Stimulated activated naive CD4-positive, alpha-beta T cell treated with Interleukin-2 at 50 U/mL for 16 hours (primary cell): ENCODE results near the gene SRPK1.

Experiments
- DNase-seq: peaks from one replicate; lab custom pipeline; 2025; lab: John Stamatoyannopoulos, UW

Gene SRPK1

DNA sequence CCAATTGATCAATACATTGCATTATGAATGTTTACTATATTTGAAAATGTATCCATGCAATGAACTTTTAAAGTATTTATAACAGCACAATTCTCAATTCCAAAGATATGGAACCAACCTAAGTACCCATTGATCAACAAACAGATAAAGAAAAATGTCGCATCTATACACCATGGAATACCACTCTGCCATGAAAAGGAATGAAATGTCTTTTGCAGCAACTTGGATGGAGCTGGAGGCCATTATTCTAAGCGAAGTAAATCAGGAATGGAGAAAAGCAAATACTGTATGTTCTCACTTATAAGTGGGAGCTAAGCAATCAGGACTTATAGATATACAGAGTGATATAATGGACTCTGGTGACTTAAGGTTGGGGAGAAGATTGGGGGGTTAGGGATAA, 22.9 kb downstream of the SRPK1 start:
- DNase-seq = no peak

DNA sequence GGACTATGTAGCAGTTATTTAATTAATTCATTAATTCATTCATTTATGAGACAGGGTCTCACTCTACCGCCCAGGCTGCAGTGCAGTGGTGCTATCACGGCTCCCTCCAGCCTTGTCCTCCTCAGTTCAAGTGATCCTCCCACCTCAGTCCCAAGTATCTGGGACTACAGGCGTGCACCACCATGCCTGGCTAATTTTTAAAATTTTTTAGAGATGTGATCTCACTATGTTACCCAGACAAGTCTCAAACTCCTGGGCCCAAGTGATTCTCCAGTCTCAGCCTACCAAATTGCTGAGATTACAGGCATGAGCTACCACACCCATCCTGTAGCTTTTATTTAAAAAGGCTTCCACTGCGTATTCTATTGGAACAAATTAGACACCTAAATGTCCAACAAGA, 23.4 kb downstream of the SRPK1 start:
- DNase-seq = no peak

DNA sequence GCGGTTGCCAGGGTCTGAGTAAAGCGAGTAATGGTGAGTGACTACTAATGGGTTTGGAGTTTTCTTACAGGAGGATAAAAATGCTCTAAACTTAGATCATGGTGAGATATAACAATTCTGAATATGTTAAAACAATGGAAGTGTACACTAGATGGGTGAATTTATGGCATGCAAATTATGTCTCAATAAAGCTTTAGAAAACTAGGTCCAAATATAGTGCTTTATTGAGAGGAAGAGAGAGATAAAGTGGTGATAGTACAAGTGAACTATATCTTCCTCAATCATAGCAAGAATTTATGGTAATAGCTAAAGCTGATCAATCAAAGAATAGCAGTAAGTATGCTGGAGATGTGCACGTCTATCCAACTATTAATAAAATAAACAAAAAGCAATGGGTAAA, 23.9 kb downstream of the SRPK1 start:
- DNase-seq = no peak

DNA sequence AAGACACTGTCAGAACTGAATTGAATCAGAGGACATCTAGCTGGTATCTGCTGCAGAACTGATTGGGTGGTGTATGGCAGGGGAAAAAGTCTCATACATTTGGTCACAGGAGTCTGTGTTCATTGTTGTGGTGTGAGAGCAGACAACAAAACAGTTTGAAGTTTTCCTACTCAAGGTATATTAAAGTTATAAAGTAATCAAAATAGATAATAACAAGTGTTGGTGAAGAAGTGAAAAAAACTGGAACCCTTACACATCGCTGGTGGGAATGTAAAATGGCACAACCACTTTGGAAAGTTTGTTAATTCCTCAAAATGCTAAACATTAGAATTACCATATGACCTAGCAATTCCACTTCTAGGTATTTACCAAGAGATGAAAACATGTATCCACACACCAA, 24.7 kb downstream of the SRPK1 start:
- no peak for DNase-seq

DNA sequence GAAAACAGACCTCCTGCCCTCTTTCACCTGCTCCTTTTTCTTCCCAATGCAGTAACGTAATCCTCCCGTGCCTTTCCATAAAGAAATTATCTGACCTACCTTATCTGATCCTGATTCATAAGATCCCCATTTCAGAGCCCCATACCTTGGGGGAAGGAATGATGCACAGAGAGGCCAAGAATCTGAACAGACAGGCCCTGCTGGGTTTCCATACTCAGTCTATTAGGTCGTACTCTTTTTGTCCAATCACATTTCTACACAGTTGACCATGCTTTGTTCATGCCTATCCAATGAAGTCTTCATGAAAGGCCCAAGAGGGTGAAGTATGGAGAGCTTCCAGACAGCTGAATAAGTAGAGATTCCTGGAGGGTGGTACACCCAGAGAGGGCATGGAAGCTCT, 25.3 kb downstream of the SRPK1 start:
- no peak for DNase-seq

DNA sequence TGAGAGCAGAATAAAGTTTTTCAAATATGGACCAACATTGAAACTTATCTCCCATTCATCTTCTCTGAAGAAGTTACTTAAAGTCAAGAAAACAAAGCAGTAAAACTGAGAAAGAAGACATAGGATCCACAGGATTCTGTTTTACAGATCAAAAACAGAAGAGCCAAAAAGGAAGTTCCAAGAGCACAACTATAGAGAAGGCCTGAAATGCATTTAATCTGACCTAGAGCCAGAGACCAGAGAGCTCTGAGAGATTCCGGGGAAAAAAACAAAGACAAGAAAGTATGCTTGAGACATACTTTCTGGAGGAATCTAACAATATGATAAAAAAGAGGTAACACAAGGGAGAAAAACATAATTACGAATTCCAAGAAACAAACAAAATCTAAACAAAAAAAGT, 26.1 kb downstream of the SRPK1 start:
- no peak for DNase-seq

DNA sequence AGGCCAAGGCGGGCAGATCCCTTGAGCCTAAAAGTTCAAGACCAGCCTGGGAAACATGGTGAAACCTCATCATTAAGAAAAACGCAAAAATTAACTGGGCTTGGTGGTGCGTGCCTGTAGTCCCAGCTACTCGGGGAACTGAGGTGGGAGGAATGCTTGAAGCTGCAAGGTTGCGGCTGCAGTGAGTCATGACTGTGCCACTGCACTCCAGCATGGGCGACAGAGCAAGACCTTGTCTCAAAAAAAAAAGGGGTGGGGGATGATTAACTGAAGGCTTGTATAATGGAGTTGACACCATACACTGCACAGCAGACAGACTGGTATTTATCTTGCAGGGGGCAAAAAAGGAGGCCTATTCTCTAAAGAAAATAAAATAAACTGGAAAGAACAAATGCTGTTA, 27.7 kb downstream of the SRPK1 start:
- no peak for DNase-seq

DNA sequence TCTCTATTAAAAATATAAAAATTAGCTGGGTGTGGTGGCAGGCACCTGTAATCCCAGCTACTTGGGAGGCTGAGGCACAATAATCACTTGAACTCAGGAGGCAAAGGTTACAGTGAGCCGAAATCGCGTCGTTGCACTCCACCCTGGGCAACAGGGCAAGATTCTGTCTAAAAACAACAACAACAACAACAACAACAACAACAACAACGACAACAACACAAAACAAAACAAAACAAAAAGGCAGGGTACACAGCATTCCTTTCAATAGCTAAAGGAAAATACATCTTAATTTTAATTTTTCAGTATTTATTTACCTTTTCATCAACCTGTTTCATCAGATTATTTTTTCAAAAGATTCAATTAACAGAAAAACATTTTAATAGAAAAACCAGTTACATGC, 28.4 kb downstream of the SRPK1 start:
- DNase-seq = no peak

DNA sequence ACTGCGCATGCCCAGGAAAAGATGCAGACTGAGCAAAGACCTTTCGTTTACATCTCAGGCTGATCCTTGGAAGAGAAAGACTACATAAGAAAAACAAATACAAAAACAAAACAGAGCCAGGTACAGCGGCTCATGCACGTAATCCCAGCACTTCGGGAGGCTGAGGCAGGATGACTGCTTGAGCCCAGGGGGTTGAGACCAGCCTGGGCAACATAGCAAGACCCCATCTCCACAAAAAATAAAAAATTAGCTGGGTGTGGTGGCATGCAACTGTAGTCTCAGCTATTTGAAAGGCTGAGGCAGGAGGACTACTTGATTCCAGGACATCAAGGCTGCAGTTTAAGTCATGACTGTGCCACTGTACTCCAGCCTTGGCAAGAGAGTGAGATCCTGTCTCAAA, 41.7 kb downstream of the SRPK1 start:
- DNase-seq = no peak

DNA sequence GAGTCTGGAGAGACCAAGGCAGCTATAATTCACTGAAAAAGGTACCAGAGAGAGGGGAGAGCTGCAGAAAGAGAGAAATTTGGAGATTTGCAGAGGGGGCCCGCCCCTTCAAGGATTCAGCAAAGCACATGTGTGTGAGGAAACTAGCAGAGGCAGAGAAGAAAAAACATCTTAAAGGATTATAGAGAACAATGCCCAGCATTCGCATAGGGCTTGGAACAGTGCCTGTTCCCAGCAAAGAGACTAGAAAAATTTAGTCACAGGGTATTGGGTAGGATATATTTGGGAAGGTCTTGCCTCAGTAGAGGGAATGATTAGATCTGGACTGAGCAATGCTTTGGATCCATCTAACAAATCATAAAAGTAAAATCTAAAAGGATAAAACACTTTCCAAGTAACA, 44.0 kb downstream of the SRPK1 start:
- no peak for DNase-seq

DNA sequence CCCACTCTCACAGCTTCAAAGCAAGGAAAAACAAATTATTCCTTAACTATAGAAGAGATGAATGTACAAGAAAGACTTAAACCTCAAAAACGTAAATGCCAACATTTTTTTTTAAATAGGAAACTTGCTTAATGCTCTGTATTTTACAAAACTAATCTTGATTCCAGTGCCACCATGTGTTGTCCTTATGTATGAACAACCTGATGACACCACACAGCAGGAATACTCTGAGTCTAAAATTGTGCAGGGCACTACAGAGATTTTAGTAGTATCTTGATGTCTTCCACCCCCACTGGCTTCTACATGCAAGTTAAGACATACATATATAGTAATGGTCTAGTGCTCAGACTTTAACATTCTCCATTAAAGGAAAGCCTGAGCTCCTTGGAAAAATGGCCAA, 46.2 kb downstream of the SRPK1 start:
- DNase-seq = no peak

DNA sequence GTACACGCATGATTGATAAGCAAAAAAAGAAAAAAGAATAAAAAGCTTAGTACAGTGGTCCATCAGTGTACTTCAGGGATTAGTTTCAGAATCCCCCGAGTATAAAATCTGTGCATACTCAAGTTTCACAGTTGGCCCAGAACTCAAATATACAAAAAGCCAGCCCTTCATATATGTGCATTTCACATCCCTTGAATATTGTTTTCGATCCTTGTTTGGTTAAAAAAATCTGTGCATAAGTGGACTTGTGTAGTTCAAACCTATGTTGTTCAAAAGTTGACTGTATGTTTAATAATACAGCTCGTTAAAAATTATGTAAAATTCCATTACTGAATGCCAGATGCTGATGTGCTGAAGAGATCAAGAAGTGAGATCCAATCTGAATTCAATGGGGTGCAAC, 61.5 kb downstream of the SRPK1 start:
- DNase-seq = no peak

DNA sequence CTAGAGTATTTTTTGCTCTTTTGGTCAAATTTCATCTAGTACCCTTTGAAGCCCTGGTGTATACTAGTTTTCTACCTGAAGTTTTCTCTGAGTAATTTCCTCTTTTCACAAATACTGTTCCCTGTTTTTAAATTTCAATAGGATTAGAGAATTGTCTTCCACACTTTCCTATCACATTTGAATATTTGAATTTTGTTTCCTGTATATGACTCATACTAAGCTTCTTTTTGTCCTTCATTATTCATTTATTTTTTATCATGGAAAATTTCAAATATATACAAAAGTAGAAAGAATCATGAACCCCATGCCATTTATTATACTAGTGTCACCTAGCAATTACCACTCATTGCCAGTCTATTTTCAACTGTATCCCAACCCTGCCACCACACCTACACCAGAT, 63.0 kb downstream of the SRPK1 start:
- DNase-seq = no peak

DNA sequence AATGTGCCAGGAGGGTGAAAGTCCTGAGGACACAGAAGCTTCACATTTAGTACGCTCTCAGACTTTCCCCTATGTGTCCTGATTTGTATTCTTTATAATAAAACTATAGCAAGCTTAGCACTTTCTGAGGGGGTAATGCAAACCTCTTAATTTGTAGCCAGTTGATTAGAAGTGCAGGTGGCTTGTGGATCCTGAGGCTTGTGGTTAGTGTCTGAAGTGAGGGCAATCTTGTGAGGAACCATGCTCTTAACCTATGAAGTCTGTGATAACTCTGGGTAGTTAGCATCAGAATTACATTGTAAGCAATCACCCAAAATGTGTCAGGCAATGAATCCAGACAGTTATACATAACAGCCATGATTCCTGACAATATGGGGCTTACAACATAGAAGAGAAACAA, 64.6 kb downstream of the SRPK1 start:
- no peak for DNase-seq

DNA sequence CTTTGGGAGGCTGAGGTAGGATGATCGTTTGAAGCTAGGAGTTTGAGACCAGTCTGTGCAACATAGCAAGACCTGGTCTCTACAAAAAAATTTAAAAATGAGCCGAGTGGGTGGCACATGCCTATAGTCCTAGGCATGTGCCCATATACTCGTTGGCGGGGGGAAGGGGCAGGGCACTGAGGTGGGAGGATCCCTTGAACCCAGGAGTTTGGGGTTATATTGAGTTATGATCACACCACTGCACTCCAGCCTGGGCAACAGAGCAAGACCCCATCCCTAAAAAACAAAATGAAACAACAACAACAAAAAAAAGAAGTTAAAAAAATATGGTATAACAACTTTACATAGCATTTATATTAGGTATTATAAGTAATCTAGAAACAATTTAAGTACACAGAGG, 67.9 kb downstream of the SRPK1 start:
- no peak for DNase-seq

DNA sequence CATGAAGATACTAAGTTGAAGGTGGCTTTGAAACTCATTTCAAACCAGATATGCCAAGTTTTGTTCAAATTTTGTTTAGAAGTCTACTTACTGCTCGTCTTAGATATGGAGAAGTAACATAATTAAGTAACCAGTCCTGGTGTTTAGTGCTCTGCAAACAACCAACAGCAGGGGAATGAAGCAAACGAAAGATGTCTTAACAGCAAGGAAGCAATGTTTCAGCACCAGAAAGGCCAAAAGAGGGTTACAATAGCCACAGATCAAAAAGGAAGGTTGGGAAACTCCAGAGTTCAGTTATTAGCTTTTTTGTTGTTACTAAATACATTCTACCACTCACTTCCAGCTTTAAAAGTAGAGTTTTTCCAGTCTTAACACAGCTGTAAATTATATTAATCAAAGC, 70.7 kb downstream of the SRPK1 start:
- no peak for DNase-seq

DNA sequence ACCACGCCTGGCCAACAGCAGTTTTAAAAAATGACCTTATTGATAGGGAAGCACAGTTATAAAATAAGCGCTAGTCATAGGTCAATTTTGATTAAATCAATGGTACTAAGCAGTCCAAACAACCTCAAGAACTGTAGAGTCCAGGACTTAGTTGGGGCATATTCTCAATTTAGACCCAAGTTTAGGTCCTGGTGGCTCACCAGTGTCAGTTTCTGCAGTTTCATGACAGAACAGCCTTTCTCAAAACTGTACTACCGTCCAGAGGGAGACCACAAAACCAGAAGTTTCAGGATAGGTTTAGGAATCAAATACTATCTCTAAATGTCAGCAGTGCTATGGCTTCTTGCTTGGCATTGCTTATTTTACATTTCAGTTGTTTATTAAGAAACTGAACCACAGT, 76.6 kb downstream of the SRPK1 start:
- DNase-seq = no peak

DNA sequence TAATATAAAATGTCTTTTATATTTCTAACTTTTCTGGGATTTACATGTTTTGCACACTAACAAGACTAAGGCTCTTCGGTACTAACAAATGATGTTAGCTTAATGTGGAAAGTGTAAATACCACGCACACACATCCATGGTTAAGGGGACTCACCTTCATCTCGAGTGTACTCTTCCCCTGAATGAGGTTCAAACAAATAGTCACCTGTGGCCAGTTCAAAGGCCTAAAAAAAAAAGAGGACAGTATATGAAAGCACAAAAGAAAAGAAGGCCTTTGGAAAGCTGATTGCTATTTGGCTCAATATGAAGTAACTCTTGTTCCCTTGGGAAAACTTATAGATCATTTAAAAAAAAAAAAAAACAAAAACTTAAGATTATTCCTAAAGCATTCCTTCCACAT, 78.5 kb downstream of the SRPK1 start:
- DNase-seq = no peak

DNA sequence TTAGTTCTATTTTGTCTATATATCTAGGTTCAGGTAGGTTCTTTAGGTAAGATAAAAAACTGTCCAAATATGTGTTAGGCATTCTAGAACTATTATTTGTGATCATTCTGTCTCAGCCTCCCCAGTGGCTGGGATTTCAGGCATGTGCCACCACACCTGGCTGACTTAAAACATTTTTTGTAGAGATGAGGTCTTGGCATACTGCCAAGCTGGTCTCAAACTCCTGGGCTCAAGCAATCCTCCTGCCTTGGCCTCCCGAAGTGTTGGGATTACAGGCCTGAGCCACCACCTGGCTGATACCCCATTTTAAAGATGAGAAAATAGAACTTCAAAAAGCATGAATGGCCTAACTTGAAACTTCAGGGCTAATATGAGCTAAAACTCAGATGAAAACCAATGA, 81.9 kb downstream of the SRPK1 start:
- no peak for DNase-seq

DNA sequence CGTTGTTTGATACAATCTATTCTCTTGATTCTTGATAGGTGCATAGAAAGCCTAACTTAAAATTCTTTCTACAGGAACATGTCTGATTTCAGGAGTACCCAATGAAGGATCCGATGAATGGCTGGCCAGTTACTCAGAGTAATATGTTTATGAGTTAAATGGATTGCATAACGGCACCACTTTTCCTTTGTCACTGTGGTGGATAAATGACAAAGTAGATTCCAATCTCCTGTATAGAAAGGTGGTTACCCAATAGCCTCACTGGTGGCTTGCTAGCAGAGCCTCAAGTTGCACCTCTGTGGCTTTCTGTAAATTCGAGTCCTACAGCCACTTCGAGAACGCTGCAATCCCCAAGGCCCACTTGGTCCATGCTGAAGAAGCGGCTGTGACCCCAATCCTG, 87.4 kb downstream of the SRPK1 start:
- no peak for DNase-seq

DNA sequence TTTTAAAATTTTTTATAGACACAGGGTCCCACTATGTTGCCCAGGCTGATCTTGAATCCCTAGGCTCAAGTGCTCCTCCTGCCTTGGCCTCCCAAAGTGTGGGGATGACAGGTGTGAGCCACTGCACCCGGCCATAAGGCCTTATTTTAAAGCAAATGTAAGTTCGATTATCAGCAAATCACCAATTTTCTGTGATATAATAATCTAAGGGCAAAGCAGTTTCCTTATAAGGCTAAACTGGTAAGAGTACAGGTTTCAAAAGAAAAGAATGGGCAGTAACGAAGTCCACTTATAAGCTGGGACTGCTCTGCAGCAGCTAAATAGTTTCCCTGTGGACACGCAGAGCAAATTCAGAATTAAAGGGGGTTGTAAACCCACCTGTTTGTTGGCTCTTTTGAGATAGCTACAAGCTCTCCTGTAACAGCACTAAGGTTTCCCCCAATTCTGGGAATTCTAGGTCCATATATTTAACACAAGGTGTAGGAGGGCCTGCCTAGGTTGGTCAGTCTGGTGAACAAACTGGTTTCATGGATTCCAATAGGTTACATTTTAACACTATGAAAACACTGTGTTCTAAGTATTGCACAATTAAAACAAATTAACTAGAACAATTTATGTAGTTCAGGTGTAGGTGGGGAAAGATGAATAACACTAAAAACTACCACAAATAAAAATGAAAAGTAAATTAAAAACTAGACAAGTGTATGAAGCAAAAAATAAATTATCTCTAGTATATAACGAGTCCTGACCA, 89.5 kb downstream of the SRPK1 start:
- no peak for DNase-seq

DNA sequence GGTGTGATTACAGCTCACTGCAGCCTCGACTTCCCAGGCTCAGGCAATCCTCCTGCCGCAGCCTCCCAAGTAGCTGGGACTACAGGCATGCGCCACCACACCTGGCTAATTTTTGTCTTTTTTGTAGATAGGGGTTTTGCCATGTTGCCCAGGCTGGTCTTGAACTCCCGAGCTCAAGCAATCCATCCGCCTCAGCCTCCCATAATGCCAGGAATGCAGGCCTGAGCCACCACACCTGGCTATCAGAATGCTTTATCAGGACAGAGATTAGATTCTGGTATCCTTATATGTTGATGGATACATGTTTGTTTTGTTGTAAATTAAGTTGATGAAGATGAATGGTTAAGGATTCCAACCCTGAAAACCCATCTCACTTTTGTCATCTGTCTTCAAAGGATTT, 91.6 kb downstream of the SRPK1 start:
- DNase-seq = no peak

DNA sequence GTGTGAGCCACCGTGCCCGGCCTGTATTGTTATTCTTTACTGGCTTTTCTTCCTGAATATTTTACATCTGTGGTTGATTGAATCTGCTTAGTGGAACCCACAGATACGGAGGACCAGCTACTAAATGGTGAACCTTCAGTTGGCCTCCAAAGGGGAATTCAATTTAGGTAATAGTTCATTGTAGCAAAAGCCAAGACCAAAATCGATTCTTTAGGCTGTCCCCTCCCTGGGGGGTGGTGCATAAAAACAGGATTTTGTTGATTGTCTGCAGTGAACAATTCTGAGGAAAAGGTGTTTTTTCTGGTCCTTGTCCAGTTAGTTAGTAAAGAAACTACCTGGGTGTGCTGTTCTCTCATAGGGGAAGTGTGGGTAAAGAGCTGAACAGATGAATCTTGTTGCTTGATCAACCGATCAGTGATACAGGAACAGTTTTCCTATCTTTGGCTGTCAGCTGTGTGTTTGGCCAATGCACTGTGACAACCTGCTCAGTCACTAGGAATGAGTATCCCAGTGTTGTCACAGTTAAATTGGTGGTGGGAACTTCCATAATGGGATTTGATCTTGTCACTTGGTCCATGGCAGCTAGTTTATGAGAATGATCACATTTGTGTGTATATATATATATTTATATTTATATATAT, 96.2 kb downstream of the SRPK1 start:
- no peak for DNase-seq

DNA sequence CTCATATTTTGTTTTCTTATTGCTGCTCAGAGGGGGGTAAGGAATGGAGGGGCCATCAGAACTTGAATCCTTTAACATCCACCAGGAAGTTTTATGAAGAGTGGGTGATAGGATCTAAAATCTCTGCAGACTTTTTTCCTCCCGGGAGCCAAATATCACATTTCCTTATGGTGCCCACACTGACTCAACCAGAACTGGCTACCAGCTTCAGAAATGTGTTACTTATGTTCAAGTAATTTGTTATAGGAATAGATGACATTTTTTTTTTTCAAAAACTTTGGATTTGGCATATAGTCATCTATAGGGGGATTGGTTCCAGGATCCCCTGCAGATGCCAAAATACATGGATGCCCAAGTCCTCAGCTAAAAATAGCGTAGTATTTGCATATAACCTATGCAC, 97.3 kb downstream of the SRPK1 start:
- no peak for DNase-seq
